ENCODE measurements around the gene CPD. TPM values are rescaled to one million over a fixed set of nuclear protein-coding genes. Genes with fewer than 3 reads are reported as not detected.
A peak's percentile ranks its signal among the peaks of the same experiment; 100 is the strongest.

The CPD gene
- total RNA-seq, 2 donors from 2014 or later, result 55.2 to 109 TPM

DNA sequence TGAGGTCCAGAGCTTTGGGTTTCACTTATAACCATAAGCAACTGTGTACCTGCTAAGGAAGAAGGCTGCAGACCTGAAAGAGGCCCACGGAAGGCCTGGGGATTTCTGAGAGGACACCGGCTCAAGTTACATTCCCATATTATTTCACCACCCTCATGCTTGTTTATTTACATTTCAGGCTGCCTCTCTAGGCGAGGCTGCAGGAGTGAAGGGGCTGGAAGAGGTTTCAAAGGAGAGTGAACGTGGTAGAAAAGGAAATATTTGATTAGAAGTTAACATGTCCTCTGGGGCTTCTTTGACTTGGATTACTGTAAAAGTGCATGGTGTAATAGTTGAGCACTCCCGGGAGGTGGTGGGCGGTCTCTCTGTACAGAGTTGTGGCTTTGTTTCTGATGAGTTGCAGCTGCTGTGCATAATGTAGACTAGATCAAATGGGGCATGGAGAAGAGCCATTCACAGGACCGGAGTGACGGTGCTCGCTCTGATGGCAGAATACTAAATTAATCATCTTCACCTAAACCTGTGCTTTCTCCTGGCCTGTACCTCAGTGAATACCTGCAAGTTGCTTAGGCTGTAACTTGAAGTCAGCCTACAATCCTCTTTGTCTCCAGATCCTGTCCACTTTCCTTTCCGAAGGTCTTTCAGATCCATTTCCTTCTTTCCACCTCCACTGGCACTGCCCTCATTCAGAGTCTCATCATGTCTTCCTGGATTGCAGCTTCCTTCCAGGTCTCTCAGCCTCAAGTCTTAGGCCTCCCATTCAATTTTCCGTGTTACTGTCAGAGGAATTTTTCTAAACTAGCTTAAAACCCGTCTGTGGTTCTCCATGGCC, 1.9 kb upstream of the CPD start:
- H3K27ac ChIP-seq, result no peak overlapping the region

GRCh38 chr17:30377574-30378240, 1.0 kb upstream of the CPD start:
- H3K27ac ChIP-seq, result no peak overlapping the region
- TF ChIP-seq, protein P1, sequence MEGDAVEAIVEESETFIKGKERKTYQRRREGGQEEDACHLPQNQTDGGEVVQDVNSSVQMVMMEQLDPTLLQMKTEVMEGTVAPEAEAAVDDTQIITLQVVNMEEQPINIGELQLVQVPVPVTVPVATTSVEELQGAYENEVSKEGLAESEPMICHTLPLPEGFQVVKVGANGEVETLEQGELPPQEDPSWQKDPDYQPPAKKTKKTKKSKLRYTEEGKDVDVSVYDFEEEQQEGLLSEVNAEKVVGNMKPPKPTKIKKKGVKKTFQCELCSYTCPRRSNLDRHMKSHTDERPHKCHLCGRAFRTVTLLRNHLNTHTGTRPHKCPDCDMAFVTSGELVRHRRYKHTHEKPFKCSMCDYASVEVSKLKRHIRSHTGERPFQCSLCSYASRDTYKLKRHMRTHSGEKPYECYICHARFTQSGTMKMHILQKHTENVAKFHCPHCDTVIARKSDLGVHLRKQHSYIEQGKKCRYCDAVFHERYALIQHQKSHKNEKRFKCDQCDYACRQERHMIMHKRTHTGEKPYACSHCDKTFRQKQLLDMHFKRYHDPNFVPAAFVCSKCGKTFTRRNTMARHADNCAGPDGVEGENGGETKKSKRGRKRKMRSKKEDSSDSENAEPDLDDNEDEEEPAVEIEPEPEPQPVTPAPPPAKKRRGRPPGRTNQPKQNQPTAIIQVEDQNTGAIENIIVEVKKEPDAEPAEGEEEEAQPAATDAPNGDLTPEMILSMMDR (IDR thresholded peaks at IDR 0.05), result no peak
- DNase-seq (ENCODE audit: low spot score) (no peak), ATAC-seq (ENCODE audit: insufficient number of reproducible peaks, low FRiP score, low read depth) (no peak)
- no peaks in the 10 kb centered on the region for H3K9me3 ChIP-seq
- H3K4me3 ChIP-seq, result peak overlapping the region; percentile 89
- peaks cover 8 to 34% of the 10 kb centered on the region in 2 donors for H3K4me1 ChIP-seq (ENCODE audit: control insufficient read depth in 1 of 2, low read depth in 2 of 2)
- no peaks in the 10 kb centered on the region for H3K27me3 ChIP-seq (replicated peaks; ENCODE audit: insufficient read depth)
- H3K36me3 ChIP-seq, result no peaks in the 10 kb centered on the region

More for the DNA sequence above, 1.9 kb upstream of the CPD start:
- Histone ChIP-seq H3K27me3 (replicated peaks; ENCODE audit: insufficient read depth) (no peaks in the 10 kb centered on the region), H3K4me3 (no peak overlapping the region), H3K36me3 (no peaks in the 10 kb centered on the region), H3K4me1 (ENCODE audit: control insufficient read depth in 1 of 2, low read depth in 2 of 2) (peaks cover 2 to 26% of the 10 kb centered on the region in 2 donors), H3K9me3 (no peaks in the 10 kb centered on the region)
- TF ChIP-seq, protein P1 (IDR thresholded peaks at IDR 0.05), result no peak
- no peak for ATAC-seq (ENCODE audit: insufficient number of reproducible peaks, low FRiP score, low read depth)
- DNase-seq (ENCODE audit: low spot score), result no peak

DNA sequence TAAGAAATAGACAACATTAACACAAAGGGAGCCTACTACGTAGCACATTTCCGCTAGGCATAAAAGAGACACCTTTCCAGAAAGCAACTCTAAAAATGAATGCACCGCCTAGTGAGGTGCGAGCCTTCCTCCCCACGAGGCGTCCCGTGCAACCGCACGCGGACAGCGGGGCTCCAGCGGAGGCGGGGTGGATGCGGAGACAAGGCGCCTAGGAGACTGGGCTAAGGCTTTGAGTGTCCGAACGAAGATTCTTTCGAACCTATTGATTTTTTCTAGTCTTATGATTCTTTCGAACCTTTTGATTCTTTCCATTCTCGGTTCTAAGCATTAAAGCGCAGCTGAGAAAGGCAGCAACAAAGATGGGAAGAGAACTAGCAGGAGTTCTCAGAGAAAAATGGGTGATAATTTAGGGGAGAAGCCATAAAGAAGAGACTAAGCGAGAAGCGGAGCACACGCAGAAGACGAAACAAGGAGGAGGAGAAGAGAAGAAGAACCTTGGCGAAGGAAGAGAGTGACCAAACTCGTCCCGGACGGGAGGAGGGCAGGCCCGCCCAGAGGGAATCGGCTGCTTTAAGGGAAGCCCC, 394 bp upstream of the CPD start:
- ATAC-seq (ENCODE audit: insufficient number of reproducible peaks, low FRiP score, low read depth), result peak; percentile 9
- peaks cover 11 to 41% of the 10 kb centered on the region in 2 donors for H3K4me1 ChIP-seq (ENCODE audit: control insufficient read depth in 1 of 2, low read depth in 2 of 2)
- peak overlapping the region; percentile 89 for H3K4me3 ChIP-seq

GRCh38 chr17:30379303-30379902, 676 bp downstream of the CPD start:
- H3K4me1 ChIP-seq (ENCODE audit: control insufficient read depth in 1 of 2, low read depth in 2 of 2), result peaks cover 11 to 41% of the 10 kb centered on the region in 2 donors
- H3K27ac ChIP-seq, result peak overlapping the region; percentile 78 to 79
- no peak for DNase-seq (ENCODE audit: low spot score)
- no peaks in the 10 kb centered on the region for H3K27me3 ChIP-seq (replicated peaks; ENCODE audit: insufficient read depth)
- H3K36me3 ChIP-seq, result no peaks in the 10 kb centered on the region
- TF ChIP-seq, protein P1 (IDR thresholded peaks at IDR 0.05), result no peak
- H3K9me3 ChIP-seq, result no peaks in the 10 kb centered on the region
- H3K4me3 ChIP-seq, result peak overlapping the region; percentile 89
- peak; percentile 2 for ATAC-seq (ENCODE audit: insufficient number of reproducible peaks, low FRiP score, low read depth)

More for the DNA sequence above, 394 bp upstream of the CPD start:
- H3K36me3 ChIP-seq, result no peaks in the 10 kb centered on the region
- peak overlapping the region; percentile 78 to 79 for H3K27ac ChIP-seq
- TF ChIP-seq, protein P1 (IDR thresholded peaks at IDR 0.05), result no peak
- H3K27me3 ChIP-seq (replicated peaks; ENCODE audit: insufficient read depth), result no peaks in the 10 kb centered on the region
- no peaks in the 10 kb centered on the region for H3K9me3 ChIP-seq
- DNase-seq (ENCODE audit: low spot score), result no peak

All from thoracic aorta (tissue), 2 donors.